NCI-H146 (cell line): Measurements from ENCODE around the gene DHX58.

ENCODE experiments used
- DNase-seq: peaks from one replicate; lab custom pipeline; 2025; lab: John Stamatoyannopoulos, UW

The DHX58 gene

DNA sequence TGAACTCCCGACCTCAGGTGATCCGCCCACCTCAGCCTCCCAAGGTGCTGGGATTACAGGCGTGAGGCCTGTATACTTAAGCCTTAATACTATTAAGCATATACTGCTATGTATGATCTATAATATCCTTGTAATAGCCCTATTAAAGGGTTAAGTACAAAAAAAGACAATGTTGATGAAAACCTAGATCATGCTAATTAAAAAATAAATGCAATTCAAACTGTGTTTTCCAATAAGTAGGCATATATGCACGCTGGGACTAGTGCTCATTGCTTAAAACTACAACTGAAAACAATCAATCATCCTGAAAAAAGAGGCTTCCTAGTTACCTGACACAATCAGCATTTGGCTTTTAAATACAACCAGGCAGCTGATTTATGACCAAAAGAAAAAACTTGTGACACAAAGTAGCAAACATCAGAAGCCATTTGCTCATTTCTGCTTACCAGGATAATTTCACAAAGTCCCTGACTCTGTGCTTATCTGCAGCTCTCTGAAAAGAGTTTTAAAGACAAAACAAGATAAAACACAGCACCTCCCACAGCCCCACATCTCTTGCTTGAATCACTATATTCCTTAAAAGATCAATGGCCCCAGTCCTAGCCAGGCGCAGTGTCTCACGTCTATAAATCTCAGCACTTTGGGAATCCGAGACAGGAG is 25.3 kb downstream of the DHX58 start:
- no peak for DNase-seq

DNA sequence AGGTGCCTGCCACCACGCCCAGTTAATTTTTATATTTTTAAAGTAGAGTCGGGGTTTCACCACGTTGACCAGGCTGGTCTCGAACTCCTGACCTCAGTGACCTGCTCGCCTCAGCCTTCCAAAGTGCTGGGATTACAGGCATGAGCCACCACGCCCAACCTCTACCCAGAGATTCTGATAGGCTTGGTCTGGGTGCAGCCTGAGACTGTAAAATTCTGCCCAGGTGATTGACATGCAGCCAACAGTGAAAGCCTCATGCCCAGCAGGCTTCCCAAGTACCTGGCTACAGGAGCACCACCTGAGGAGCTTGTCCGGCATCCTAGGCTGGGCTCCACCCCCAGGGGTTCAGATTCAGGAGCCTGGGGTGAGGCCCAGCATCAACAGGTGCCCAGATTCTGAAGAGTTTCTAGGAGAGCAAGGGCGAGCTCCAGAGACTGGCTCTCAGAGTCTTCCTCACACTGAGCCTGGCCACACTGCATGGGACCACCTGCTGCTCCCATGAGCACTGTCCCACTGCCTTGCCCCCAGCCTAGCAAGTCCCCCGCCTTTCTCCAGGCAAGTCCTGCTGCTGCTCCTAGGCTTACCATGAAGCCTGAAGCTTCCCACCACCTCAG is 30.9 kb downstream of the DHX58 start:
- DNase-seq, result no peak

DNA sequence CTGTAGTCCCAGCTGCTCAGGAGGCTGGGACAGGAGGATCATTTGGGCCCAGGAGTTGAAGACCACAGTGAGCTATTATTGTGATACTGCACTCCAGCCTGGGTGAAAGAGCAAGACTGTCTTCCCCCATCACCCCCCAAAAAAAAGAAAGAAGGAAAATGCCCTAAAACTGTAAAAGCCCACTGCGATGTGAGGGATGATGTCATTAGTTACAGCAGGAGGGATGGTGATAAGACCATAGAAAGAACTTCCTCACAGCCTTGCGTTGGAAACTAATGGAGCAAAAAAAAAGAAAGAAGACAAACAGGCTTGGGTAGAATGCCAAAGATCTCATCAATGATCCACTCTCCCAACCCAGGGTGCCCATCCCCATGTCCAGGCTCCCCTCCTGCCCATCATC is 33.0 kb downstream of the DHX58 start:
- DNase-seq, result no peak

DNA sequence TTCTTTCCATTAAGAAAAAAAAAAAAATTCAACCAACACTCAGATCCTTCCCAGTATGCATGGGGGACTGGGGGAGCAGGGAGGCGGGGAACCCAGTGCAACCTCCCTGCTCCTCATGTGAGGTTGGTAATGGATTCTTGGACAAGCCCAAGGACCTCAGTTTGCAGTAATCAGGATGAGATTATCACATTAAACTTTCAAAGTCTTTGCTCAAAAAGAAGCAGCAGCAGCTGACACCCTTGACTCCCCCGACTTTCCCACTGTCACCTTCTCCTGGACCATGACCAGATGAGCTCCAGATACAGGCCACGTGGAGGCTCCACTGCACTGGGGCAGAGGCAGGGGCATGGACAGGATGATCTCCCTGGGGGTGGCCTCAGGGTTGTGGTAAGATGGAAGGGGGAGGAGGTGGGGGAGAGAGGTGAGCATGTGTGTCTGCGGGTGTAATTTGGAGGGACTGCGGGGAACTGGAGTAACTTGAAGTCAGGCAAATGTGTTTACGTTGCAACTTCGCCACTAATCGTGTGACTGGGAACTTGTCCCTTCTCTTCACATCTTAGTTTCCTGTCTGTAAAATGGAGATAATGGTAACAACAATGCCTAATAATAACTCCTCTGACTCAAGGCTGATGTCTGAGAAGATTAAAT is 34.0 kb downstream of the DHX58 start:
- no peak for DNase-seq

DNA sequence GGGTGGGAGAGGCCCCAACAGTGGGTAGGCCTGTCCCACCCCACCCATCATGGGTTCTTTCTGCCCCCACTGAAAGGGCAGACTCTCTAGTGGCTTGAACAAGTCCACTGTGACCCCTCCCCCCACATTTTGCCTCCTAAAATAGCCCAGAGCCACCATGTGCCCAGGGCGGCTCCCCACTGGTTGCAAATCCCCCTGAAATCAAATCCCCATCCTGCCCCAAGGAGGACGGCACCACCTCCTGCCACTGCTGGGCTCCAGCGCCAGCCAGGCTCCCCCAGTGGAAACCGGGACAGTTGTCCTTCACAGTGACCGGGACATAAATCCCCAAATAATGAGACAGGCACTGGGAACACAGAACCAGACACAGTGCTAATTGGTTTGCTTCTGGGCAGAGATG is 34.8 kb downstream of the DHX58 start:
- no peak for DNase-seq

DNA sequence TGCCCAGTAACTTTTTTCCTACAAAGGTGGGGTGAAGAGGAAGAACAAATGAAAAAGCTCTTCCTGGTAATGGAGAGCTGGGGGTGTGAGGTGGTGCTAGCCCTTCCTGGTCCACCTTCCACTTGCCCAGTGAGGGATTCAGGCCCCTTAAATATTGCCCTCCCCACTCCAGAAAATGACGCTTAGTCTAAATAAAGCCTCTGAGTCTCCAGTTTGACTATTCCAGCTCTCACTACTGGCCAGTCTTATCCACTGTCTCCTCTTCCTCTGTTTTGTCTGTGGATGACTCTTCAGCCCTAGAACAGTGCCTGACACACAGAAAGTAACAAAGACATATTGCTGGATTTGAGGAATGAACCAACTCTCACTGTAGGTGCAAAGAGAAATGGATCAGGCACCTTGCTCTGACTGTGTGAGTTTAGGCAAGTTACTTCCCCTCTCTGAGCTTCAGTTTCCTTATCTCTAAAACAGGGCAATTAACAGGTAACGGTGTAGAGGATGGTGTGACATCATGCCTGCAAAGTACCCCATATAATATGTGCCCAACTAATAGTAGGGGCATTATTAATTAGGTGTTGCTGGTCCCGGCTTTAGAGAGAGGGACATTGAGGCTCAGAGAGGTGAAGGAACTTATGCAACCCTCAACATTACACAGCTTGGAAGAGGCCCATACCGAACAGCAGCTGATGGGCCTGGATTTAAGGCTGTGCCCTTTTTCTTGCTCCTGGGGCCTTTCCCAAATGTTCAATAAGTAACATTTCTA is 35.5 kb downstream of the DHX58 start:
- DNase-seq, result no peak

DNA sequence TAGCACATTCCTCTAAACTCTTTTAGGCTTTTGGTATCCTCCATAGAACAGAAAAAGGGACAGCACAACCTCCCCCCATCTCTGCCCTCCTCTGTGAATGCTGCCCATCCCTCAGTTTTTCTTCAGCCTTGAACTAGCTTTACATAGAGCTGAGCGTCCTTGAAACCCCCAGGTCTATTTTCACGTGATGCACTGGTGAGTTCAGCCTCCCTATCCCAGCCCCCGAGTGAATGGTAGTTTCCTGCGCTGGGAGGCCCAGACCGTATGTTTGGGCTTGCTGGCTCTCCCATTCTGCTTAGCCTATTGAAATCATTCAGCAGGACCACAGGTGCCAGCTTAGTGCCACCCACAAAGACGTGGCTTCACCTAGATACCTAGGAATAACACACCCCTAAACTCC is 36.7 kb downstream of the DHX58 start:
- no peak for DNase-seq

DNA sequence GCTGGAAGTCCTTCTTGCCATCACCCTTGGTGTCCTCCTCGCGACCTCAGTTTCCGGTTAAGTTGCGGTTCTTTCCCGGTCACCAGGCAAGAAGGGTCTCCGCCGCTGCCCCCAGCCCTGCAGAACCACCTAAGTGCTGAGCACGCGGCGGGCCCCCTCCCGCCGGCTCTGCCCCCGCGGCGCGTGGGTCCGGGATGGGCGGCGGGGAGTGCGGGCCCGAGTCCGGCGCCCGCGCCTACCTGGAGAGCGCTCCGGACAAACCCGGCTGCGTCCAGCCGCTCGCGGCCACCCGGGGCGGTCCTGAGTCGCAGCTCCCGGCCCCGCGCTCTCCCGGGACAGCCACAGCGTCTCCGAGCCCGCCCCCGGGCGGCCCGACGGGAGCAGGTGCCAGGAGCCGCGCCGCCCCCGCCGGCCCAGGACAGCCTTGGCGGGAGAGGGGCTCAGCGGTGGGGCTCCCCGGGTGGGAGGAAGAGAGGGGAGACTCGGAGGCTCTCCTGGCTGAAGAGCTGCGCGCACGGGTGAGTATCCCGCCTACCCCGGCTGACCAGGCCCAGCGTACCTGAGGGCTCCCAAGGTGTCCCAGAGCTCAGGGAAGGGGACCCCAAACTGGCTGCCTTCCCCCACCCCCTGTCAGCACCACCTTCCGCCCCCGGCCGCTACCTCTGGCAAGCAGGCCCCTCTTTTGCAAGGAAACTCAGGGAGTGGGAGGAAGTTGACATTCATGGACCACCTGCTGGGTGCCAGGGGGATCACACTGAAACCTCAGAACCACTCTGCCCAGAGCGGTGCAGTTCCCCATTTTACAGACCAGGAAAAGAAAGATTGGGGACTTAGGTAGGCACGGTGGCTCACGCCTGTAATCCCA is 40.0 kb downstream of the DHX58 start:
- DNase-seq, result peak; percentile 8

DNA sequence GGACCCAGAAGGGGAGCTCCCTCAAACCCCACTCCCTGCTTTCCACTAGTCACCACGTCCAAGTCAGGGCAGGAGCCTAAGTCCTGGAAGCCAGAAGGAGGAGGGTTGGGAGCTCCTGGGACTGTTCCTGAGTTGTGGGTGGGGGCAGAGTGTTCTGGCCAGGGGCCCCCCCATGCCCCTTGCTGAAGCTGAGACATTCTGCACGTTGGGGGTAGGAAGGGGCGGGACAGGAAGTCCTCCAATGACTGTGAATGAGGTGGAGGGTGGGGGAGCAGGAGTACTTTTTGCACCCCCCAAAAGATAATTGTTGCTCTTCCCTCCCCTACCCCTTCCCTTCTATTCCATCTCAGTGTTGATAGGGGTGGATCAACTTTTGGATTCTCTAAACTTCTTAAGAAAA is 40.7 kb downstream of the DHX58 start:
- DNase-seq, result no peak

DNA sequence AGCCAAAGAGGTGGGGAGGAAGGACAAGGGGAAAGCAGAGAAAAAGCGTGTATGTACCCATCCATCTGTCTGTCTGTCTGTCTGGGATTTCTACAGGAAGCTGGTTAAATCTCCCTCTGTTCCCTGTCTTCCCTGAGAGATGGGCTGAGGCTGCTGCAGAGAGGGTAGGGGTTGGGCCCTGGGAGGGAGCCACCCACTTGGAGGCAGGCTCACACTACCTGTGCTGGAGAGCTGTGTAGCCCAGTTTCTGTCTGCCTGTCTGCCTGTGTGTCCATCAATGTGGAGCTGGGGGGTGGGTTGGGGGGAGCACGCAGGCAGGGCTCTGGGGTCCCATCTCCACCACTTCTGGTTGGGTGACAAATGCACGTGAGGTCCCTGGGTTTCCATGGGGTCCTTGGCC is 43.5 kb downstream of the DHX58 start:
- no peak for DNase-seq

DNA sequence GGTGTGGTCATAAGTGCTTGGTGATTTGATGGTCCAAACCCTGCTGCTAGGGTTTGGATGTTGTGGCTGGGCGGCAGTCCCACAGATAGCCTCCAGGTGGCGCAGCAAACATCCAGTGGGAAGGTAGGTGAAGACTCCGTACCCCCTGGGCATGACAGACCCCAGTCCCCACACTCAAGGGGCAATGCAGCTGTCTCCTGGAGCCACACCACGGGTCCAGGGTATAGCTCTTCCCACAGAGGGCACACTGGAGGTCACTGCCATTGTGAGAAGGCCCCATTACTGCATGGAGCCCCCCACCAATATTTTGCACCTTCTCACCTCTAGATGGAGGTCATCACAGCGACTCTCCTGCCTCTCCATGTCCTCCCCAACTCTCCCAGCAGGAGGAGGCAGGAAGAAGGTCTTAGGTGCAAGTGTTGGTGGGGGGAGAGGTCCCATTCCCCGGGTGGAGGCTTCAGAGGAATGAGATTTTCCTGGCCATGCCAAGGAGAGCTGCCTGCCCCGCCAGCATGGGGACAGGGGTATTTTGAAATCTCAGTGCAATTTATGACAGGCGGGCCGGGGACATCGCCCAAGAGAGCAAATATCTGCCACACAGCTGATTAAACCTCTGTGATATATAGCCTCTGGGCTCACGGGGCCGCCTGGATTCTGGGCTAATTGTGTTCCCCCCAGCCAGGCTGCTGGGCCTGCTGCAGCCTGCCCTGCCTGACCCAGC is 45.0 kb downstream of the DHX58 start:
- DNase-seq, result peak; percentile 42

DNA sequence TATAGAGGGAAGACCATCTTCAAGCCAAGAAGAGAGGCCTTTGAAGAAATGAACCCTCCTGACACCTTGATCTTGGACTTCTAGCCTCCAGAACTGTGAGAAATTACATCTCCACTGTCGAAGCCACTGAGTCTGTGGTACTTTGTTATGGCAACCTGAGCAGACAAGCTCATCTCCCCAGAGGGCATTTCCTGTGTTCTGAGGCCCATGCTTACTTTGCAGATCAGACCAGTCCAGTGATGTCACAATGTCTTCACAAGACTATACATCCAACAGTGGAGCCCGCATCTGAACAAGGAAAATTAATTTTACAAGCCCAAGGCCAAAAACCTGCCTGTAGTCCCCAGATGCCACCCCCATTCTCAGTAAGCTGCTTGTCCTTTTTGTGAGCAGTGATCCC is 47.3 kb downstream of the DHX58 start:
- no peak for DNase-seq

DNA sequence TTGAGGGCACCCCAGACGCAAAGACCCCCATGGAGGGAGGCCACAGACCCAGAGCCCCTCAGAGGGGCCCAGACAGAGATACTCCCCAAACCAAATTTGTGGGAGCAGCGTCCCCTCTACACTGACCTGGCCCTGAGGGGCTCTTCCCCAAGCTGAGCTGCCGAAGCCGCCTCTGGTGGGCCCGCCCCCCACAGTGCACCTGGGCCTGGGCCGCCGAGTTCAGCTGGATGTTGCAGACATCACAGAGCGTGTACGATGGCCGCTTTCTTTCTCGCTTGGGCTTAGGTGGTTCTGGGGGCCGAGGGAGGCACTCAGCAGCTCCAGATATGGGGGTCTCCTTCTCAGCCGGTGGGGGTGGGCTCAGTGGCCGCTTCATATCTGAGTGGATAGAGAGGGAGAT is 49.8 kb downstream of the DHX58 start:
- DNase-seq, result no peak

DNA sequence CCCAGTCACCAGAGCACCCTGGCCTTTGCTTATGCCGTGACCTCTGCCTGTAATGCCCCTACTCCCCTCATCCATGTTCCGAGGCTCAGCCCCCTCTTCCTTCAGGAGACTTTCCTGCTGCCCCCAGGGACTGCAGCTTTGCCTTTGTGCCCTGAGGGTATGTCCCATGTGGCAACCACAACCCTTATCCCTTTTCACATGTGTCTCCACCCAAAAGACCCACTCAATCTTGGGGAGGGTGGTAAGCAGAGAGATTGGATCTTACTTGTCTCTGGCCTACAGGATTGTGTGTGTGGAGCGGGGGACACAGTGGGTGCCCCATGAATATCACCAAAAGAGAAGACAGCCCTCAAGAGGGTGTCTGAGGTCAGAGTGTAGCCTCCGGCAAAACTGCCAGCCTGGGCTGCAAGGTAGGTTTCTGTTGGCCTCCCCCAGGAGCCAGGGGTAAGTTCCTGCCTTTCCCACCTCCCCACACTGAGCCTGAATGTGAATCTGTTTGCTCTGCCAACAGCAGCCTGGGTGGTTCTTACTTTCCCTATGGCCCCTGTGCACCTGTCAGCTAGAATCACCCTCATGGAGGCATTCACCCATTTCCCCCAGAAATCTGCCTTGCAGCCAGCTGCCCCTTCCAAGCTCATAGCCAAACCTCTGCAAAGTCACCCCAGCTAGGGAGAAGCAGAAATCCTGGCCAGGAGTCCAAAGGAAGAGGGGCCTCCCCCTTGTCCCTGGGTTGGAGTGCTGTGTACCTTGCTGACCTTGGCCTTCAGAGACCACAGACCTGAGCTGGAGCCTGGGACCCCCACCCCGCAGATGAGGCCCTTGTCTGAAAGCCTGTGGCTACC is 50.6 kb downstream of the DHX58 start:
- peak; percentile 14 for DNase-seq

DNA sequence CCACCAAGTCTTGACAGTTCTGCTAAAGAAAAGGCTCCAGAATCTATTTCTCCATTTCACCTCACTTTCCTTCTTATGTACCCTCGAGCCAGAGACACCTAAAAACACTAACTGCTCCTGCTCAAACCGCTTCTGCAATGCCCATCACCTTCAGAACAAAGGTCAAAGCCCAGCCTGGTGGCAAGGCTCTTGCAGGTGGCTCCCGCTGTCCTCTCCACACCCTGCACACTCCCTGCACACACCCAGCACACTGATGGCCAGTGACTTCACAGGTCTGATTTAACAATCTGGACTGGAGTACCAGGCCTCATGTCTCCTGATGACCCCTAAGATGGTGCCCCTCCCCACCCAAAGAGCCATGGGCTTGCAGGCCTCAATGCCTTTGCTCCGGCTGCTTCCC is 52.3 kb downstream of the DHX58 start:
- no peak for DNase-seq

DNA sequence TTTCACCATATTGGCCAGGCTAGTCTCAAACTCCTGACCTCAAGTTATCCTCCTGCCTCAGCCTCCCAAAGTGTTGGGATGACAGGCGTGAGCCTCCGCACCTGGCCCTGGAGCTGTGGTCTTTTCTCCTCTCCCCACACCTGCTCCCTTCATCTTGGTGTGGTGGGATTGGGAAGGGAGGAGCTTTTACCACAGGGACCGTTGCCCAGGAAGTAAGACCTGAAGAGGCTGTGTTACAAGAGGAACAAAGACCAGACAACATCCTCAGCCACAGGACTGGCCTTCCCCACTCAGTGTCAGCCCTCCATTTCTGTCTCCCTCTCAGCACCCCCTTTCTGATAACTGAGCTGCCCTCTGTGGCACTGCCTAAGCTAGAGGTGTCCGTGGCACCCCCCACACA is 52.7 kb downstream of the DHX58 start:
- no peak for DNase-seq

DNA sequence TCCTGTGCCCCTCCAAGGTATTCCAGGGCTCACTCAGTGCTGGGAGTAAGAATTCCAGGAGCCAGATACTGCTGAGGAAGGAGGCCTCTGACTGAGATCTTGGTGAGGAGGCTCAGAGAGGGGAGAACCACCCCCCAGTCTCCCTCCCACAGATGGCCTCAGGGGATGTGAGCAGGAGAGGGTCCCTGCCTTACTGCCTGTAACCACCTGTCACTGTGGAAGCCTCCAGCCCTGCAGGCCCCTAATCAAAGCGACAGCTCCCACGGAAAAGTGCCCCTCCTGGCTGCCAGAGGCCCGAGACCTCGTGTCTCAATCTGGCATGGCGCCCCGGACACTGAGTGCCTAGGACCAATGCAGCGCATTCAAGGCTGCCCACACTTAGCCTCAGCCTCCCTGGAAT is 54.5 kb downstream of the DHX58 start:
- no peak for DNase-seq

DNA sequence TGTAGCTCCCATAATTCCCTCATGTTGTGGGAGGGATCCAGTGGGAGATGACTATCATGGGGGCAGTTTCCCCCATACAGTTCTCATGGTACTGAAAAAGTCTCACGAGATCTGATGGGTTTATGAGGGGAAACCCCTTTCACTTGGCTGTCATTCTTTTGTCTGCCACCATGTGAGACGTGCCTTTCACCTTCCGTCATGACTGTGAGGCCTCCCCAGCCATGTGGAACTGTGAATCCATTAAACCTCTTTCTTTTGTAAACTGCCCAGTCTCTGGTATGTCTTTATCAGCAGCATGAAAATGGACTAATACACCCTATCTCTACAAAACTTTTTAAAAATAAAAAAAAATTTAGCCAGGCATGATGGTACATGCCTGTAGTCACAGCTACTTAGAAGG is 55.9 kb downstream of the DHX58 start:
- DNase-seq, result no peak

DNA sequence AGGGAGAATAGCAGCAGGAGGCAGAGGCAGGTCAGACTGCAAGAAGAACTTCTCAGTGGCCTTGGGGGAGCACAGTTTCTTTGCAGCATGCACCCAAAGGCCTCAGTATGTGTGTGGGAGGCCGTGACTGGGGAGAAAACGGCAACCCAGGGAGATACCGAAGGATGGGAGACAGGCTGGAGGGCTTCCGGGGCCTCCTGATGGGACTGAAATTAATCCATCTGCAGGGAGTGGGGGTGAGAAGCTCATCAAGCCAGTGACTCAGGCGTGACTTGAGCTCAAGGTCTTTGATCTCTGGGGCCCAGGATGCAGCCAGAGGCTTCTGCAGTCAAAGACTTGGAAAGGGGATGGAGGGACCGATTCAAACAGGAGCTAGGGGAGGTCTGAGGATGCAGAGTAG is 57.0 kb downstream of the DHX58 start:
- peak; percentile 48 for DNase-seq

DNA sequence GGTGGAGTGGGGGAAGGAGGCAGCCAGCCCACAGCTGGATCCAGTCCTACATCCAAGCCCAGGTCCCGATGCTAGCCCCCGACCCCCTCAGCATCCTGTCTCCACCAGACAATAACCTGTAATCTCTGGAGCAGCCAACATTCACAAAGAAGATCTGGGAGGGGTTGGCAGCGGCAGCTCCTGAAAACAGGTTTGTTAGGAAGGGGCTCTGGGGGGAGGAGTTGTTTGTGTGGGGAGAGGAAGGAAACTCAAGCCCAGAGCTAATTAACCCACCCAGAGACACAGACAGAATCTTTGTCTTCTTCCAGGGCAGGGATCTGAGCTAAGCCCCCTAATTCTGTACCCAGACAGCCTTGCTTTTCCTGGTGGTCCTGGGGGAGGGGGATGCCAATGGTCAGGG is 57.5 kb downstream of the DHX58 start:
- no peak for DNase-seq
